Activated CD4-positive, alpha-beta T cell treated with anti-CD3 and anti-CD28 coated beads, Interleukin-2, Interleukin-6, amounts not matched to agents 100 ng/mL and 50 ng/mL, durations not matched to agents 16 hours and 8 hours (primary cell): ENCODE data around the gene IL1R2.

Experiments used
- DNase-seq: peaks from one replicate; pipeline ENCODE4 v3.0.0-alpha.2; 2020

Gene IL1R2

GRCh38 chr2:101975171-101975870 lies 16.4 kb upstream of the IL1R2 start:
- DNase-seq: no peak

- no peak for DNase-seq
These were observed 14.9 kb upstream of the IL1R2 start for GRCh38 chr2:101976891-101977290.

- DNase-seq: no peak
These were observed 11.4 kb upstream of the IL1R2 start for GRCh38 chr2:101980368-101980767.

- no peak for DNase-seq
These were observed 10.7 kb upstream of the IL1R2 start for GRCh38 chr2:101981066-101981465.

- DNase-seq: no peak
These were observed 10.3 kb upstream of the IL1R2 start for GRCh38 chr2:101981504-101981903.

- no peak for DNase-seq
These were observed 9.2 kb upstream of the IL1R2 start for GRCh38 chr2:101982495-101983029.

- DNase-seq: no peak
These were observed 8.3 kb upstream of the IL1R2 start for GRCh38 chr2:101983486-101983885.

GRCh38 chr2:101983928-101984327 lies 7.8 kb upstream of the IL1R2 start:
- no peak for DNase-seq

GRCh38 chr2:101984656-101985055 lies 7.1 kb upstream of the IL1R2 start:
- no peak for DNase-seq

- DNase-seq: no peak
These were observed 6.5 kb upstream of the IL1R2 start for GRCh38 chr2:101985101-101985792.

- no peak for DNase-seq
These were observed 6.0 kb upstream of the IL1R2 start for GRCh38 chr2:101985793-101986164.

- DNase-seq: no peak
These were observed 5.4 kb upstream of the IL1R2 start for GRCh38 chr2:101986376-101986775.

GRCh38 chr2:101986804-101987740 lies 4.7 kb upstream of the IL1R2 start:
- DNase-seq: no peak

- no peak for DNase-seq
These were observed 3.9 kb upstream of the IL1R2 start for GRCh38 chr2:101987832-101988231.

- no peak for DNase-seq
These were observed 3.2 kb upstream of the IL1R2 start for GRCh38 chr2:101988541-101988940.

- no peak for DNase-seq
These were observed 1.9 kb upstream of the IL1R2 start for GRCh38 chr2:101989740-101990460.

- DNase-seq: no peak
These were observed 2.0 kb downstream of the IL1R2 start for GRCh38 chr2:101993772-101994171.

- DNase-seq: no peak
These were observed 3.3 kb downstream of the IL1R2 start for GRCh38 chr2:101995019-101995418.

GRCh38 chr2:101995804-101996203 lies 4.0 kb downstream of the IL1R2 start:
- DNase-seq: no peak

- DNase-seq: no peak
These were observed 6.8 kb downstream of the IL1R2 start for GRCh38 chr2:101998556-101998895.

GRCh38 chr2:101998896-101999789 lies 7.4 kb downstream of the IL1R2 start:
- DNase-seq: peak; percentile 77

GRCh38 chr2:102000012-102000411 lies 8.3 kb downstream of the IL1R2 start:
- peak; percentile 20 for DNase-seq
